ENCODE data around the gene CUL3. TPM values are rescaled to one million over a fixed set of nuclear protein-coding genes. Genes with fewer than 3 reads are reported as not detected.
"Not testable (repeated sequence)": the region's sequence is repeated elsewhere in the genome, so short reads cannot be mapped to it uniquely, and the experiment has no call there.

Gene CUL3
- total RNA-seq, 2 donors from 2014 or later = 26.5 to 33.3 TPM

DNA sequence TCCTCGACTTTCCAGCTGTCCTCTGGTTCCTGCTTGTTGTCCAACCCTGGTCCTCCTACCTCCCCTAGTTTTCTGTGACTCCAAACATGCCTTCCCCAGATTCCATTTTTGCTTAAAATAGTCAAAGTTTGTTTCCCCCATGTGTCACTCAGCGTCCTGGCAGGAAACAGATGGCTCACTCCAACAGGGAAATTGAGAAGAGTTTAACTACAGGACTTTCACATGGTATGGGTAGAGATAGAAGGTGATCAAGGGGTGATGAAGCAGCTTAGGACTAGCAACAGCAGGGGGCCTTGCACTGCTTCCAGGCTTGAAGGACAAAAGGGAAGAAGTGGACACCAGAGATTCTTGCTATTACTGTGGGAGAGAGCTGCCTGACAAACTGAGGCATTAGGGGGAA lies 6.1 kb upstream of the CUL3 start:
- no peak for DNase-seq

GRCh38 chr2:224586127-224586695 lies 1.0 kb upstream of the CUL3 start:
- 2 to 4% methylated on average over 7 of the region's 7 CpGs for WGBS, 2 donors
- no peaks in the 10 kb centered on the region for H3K27me3 ChIP-seq
- H3K36me3 ChIP-seq (replicated peaks in 1 of 2; ENCODE audit: insufficient read depth in 1 of 2, low read depth in 2 of 2) = no peaks in the 10 kb centered on the region
- H3K9me3 ChIP-seq = no peaks in the 10 kb centered on the region
- peaks cover 32% of the 10 kb centered on the region for H3K4me1 ChIP-seq
- intact Hi-C loops (cut with DNase I) = no loop called here
- peak overlapping the region; percentile 22 to 91 (median 80) for H3K27ac ChIP-seq
- ATAC-seq = no peak
- DNase-seq = no peak
- TF ChIP-seq POLR2A (IDR thresholded peaks at IDR 0.05) (no peak), CTCF (IDR thresholded peaks at IDR 0.05) (no peak)
- peak overlapping the region in 1 of 2 donors; percentile 62 for H3K4me3 ChIP-seq

More for the DNA sequence above, 6.1 kb upstream of the CUL3 start:
- no peak for ATAC-seq
- 40 to 41% methylated on average over 2 of the region's 2 CpGs for WGBS, 2 donors
- Histone ChIP-seq H3K27ac (no peak overlapping the region), H3K36me3 (replicated peaks in 1 of 2; ENCODE audit: insufficient read depth in 1 of 2, low read depth in 2 of 2) (no peaks in the 10 kb centered on the region), H3K9me3 (no peaks in the 10 kb centered on the region), H3K4me1 (peaks cover 7% of the 10 kb centered on the region), H3K27me3 (no peaks in the 10 kb centered on the region), H3K4me3 (no peak overlapping the region)
- intact Hi-C loops (cut with DNase I) = no loop called here
- no peak for TF ChIP-seq CTCF (IDR thresholded peaks at IDR 0.05)
- no peak for TF ChIP-seq POLR2A (IDR thresholded peaks at IDR 0.05)

DNA sequence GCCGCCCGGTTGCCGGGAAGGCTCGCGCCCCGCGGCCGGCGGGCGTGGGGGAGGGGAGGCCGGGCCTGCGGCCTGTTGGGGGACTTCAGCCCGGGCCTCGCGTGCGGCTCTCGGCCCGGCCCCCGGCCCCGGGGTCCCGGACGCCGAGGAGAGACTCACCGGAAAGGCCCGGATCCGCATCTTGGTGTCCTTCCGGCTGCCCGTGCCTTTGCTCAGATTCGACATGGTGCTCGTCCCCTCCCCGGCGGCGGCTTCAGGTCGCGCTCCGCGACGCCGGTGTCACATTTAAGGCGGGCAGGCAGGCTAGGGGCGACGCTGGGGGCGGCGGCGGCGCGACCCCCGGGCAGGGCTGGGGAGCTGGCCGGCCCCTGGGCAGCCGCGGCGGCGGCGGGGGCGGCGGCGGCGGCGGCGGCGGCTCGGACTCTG lies 365 bp downstream of the CUL3 start:
- 0% methylated on average over 37 of the region's 62 CpGs; no CpG with 5 or more reads in 1 of the 2 donors for WGBS, 2 donors
- Histone ChIP-seq H3K27me3 (no peaks in the 10 kb centered on the region), H3K4me1 (peaks cover 39% of the 10 kb centered on the region), H3K9me3 (no peaks in the 10 kb centered on the region), H3K36me3 (replicated peaks in 1 of 2; ENCODE audit: insufficient read depth in 1 of 2, low read depth in 2 of 2) (no peaks in the 10 kb centered on the region), H3K27ac (peak overlapping the region; percentile 73 to 95 (median 89)), H3K4me3 (peak overlapping the region in 1 of 2 donors; percentile 48)
- intact Hi-C loops (cut with DNase I) = no loop called here
- DNase-seq = peak; percentile 50 to 56 (median 54)
- no peak for TF ChIP-seq CTCF (IDR thresholded peaks at IDR 0.05)
- TF ChIP-seq POLR2A (IDR thresholded peaks at IDR 0.05) = no peak
- peak; percentile 22 for ATAC-seq

DNA sequence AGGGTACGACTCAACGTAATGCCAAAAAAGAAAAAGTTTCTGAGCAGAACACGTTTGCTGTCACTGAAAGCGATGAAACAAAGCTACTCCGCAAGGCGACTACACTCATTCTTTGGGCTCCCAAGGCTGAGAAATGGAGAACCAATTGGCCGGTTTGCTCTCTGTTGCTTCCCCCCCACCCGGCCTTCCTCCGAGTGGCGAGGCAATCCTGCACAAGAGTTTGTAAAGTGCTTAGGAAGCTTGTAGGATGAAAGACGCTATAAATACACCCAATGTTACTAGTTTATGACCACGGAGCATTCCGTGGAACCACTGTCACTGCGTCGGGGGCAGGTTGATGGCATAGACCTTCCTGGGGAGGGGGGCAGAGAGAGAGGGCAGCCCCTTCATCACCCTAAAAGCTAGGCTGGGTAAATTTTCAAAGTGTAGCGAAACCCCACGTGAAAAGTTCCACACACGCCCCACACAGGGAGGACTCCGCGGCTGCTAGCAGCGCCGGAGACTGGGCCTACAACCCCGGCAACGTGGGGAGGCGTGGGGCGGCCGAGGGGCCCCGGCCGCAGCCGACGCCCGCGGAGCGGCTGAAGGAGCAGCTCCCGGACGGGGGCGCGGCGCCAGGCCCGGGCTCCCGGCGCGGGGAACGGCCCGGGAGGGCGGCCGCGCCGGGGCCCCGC lies 915 bp downstream of the CUL3 start:
- Histone ChIP-seq H3K36me3 (replicated peaks in 1 of 2; ENCODE audit: insufficient read depth in 1 of 2, low read depth in 2 of 2) (no peaks in the 10 kb centered on the region), H3K27me3 (no peaks in the 10 kb centered on the region), H3K9me3 (no peaks in the 10 kb centered on the region), H3K4me1 (peaks cover 45% of the 10 kb centered on the region), H3K27ac (peak overlapping the region; percentile 73 to 95 (median 89)), H3K4me3 (peak overlapping the region; percentile 22 to 82)
- ATAC-seq (peak; percentile 1), DNase-seq (peak; percentile 29 to 40 (median 36))
- WGBS, 2 donors = 0 to 1% methylated on average over 25 to 50 of the region's 50 CpGs
- intact Hi-C loops (cut with DNase I) = no loop called here
- TF ChIP-seq POLR2A (IDR thresholded peaks at IDR 0.05) = no peak
- TF ChIP-seq CTCF (IDR thresholded peaks at IDR 0.05) = no peak

GRCh38 chr2:224583033-224583432 lies 2.1 kb downstream of the CUL3 start:
- H3K27me3 ChIP-seq; H3K4me3 ChIP-seq; intact Hi-C loops (cut with DNase I); H3K27ac ChIP-seq; DNase-seq; ATAC-seq; H3K9me3 ChIP-seq; H3K36me3 ChIP-seq (replicated peaks in 1 of 2; ENCODE audit: insufficient read depth in 1 of 2, low read depth in 2 of 2): not testable (repeated sequence)
- WGBS, 2 donors = 93 to 94% methylated on average over 14 of the region's 14 CpGs
- H3K4me1 ChIP-seq = peaks cover 50% of the 10 kb centered on the region

Data from body of pancreas (tissue), 4 donors.